KMS-11 (cell line): Measurements from ENCODE around the gene TMEM167A.

Experiments used
- H2AFZ ChIP-seq: fragments of 200-600 bp; sonication (generic); 2 replicates; pipeline ENCODE4 v1.6.1; 2016; ENCODE audit warnings: antibody characterized with exemption, mixed run types, low read depth
- H3K27ac ChIP-seq: fragments of 200-600 bp; sonication (generic); 2 replicates; pipeline ENCODE4 v1.6.1; 2016; ENCODE audit warnings: mild to moderate bottlenecking, mixed run types
- H3K27me3 ChIP-seq: fragments of 200-600 bp; sonication (generic); 2 replicates; pipeline ENCODE4 v1.6.1; 2017; ENCODE audit warnings: mild to moderate bottlenecking, low read depth, mixed run types, moderate library complexity; ENCODE audit not compliant: insufficient read depth
- H3K36me3 ChIP-seq: fragments of 200-600 bp; sonication (generic); 2 replicates; pipeline ENCODE4 v1.6.1; 2017; ENCODE audit warnings: mild to moderate bottlenecking, mixed run types; ENCODE audit not compliant: insufficient read depth
- H3K4me1 ChIP-seq: fragments of 200-600 bp; sonication (generic); 2 replicates; pipeline ENCODE4 v1.6.1; 2016; ENCODE audit warnings: mild to moderate bottlenecking, low read depth, mixed run types; ENCODE audit not compliant: poor library complexity, severe bottlenecking
- H3K4me2 ChIP-seq: fragments of 200-600 bp; sonication (generic); 2 replicates; pipeline ENCODE4 v1.7.0; 2016; ENCODE audit warnings: mild to moderate bottlenecking, mixed run types
- H3K4me3 ChIP-seq: fragments of 200-600 bp; sonication (generic); IDR thresholded peaks from 2 replicates; pipeline ENCODE4 v1.6.1; 2017; ENCODE audit warnings: low read depth, low read length, mixed read lengths; ENCODE audit not compliant: insufficient read depth
- H3K79me2 ChIP-seq: fragments of 200-600 bp; sonication (generic); 2 replicates; pipeline ENCODE4 v1.6.1; 2016; ENCODE audit warnings: low read depth, mixed run types; ENCODE audit not compliant: insufficient read depth
- H3K9ac ChIP-seq: fragments of 200-600 bp; sonication (generic); 2 replicates; pipeline ENCODE4 v1.6.1; 2016; ENCODE audit warnings: mild to moderate bottlenecking, mixed run types
- H4K20me1 ChIP-seq: fragments of 200-600 bp; sonication (generic); 2 replicates; pipeline ENCODE4 v1.6.1; 2016; ENCODE audit warnings: mild to moderate bottlenecking, mixed run types; ENCODE audit not compliant: insufficient read depth
- TF ChIP-seq, protein P1 (sequence below): fragments of 200-600 bp; sonication (generic); conservative IDR thresholded peaks from 2 replicates; pipeline ENCODE4 v1.6.1; 2017; ENCODE audit warnings: low read depth, mild to moderate bottlenecking, antibody characterized with exemption, low read length, moderate library complexity, mixed read lengths

The TMEM167A gene

DNA sequence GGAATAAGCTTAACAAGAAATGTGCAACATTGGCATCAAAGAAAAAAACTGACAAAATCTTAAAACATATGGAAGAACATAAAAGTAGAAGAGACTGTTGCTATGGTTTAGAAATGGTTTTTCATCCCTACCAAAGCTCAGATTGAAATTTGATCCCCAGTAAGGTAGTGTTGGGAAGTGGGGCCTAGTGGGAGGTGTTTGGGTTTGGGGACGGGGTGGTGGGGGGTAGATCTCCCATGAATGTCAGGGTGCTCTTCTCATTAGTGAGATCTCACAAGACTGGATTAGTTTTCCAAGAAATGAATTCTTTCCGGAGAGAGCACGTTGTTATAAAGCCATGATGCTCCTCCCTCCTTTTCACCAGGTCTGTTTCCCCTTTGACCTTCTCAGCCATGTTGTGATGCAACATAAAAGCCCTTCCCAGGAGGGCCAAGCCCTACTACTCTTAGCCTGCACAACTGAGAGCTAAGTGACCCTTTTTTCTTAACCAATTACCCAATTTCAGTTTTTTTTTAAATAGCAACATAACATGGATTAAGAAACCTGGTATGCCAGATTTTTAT is 10.6 kb downstream of the TMEM167A start:
- no peak overlapping the region for H3K27ac ChIP-seq
- peaks cover 9% of the 10 kb centered on the region; the same call in 1 of the 2 replicates for H4K20me1 ChIP-seq
- H3K27me3 ChIP-seq = no peaks in the 10 kb centered on the region
- H3K4me2 ChIP-seq = no peak overlapping the region
- H3K4me3 ChIP-seq = no peak overlapping the region
- no peak overlapping the region for H3K9ac ChIP-seq
- peaks cover 5% of the 10 kb centered on the region; the same call in 1 of the 2 replicates for H3K36me3 ChIP-seq
- peaks cover 36% of the 10 kb centered on the region for H3K4me1 ChIP-seq
- TF ChIP-seq, protein P1, sequence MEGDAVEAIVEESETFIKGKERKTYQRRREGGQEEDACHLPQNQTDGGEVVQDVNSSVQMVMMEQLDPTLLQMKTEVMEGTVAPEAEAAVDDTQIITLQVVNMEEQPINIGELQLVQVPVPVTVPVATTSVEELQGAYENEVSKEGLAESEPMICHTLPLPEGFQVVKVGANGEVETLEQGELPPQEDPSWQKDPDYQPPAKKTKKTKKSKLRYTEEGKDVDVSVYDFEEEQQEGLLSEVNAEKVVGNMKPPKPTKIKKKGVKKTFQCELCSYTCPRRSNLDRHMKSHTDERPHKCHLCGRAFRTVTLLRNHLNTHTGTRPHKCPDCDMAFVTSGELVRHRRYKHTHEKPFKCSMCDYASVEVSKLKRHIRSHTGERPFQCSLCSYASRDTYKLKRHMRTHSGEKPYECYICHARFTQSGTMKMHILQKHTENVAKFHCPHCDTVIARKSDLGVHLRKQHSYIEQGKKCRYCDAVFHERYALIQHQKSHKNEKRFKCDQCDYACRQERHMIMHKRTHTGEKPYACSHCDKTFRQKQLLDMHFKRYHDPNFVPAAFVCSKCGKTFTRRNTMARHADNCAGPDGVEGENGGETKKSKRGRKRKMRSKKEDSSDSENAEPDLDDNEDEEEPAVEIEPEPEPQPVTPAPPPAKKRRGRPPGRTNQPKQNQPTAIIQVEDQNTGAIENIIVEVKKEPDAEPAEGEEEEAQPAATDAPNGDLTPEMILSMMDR = no peak
- H3K79me2 ChIP-seq = peaks cover 97% of the 10 kb centered on the region
- no peak overlapping the region for H2AFZ ChIP-seq

DNA sequence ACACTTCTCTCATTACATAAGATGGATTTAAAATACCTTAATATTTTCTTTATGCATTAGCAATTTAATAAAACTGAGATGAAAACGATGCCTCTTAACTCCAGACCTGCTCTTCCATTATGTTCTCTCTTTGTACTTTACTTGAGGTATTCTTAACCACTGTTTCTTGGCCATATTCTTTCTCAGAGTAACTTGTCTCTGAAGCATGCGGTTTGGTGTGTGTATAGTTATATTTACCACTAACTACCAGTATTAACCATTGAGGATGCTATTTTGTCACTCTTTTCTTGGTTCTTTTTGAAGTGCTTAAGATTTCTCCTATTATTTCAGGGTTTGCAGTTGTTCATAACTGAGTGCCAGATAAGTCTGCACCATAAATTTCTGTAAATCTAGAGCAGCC is 17.9 kb downstream of the TMEM167A start:
- Histone ChIP-seq H4K20me1 (no peaks in the 10 kb centered on the region; the same call in 1 of the 2 replicates), H3K4me3 (no peak overlapping the region), H3K36me3 (peaks cover 6% of the 10 kb centered on the region; the same call in 1 of the 2 replicates), H2AFZ (no peak overlapping the region), H3K79me2 (peaks cover 30% of the 10 kb centered on the region), H3K27me3 (no peaks in the 10 kb centered on the region), H3K9ac (no peak overlapping the region), H3K4me2 (no peak overlapping the region), H3K27ac (no peak overlapping the region), H3K4me1 (peaks cover 32% of the 10 kb centered on the region)
- TF ChIP-seq, protein P1 = no peak

DNA sequence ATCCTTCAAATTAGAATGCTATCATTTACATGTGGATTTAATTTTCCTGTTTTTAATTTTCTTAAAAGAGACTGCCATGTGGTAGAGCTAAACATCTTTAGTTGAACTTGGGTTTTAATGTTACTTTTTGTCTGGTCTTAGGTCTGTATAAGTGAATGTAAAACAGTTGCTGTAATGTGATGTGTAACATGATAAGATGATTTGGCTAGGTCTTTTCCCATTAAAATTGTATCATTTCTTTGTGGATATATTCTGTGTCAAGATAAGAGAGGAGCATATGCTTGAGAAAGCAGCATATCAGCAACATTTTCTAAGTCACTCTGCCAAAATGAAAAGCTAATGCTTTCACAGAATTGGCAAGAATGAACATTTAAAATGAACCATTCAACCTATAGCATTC is 18.5 kb downstream of the TMEM167A start:
- no peak overlapping the region for H3K4me2 ChIP-seq
- H3K4me1 ChIP-seq = peaks cover 32% of the 10 kb centered on the region
- peaks cover 2% of the 10 kb centered on the region; the same call in 1 of the 2 replicates for H3K36me3 ChIP-seq
- H3K27me3 ChIP-seq = no peaks in the 10 kb centered on the region
- H4K20me1 ChIP-seq = no peaks in the 10 kb centered on the region; the same call in 1 of the 2 replicates
- TF ChIP-seq, protein P1 = no peak
- no peak overlapping the region for H3K9ac ChIP-seq
- peaks cover 25% of the 10 kb centered on the region for H3K79me2 ChIP-seq
- no peak overlapping the region for H2AFZ ChIP-seq
- H3K27ac ChIP-seq = no peak overlapping the region
- H3K4me3 ChIP-seq = no peak overlapping the region

- Histone ChIP-seq H3K4me1 (peaks cover 18% of the 10 kb centered on the region), H3K79me2 (no peaks in the 10 kb centered on the region; the same call in 1 of the 2 replicates), H3K27ac (no peak overlapping the region), H3K4me3 (no peak overlapping the region), H2AFZ (no peak overlapping the region), H3K36me3 (no peaks in the 10 kb centered on the region; the same call in 1 of the 2 replicates), H3K9ac (no peak overlapping the region), H4K20me1 (no peaks in the 10 kb centered on the region), H3K27me3 (no peaks in the 10 kb centered on the region), H3K4me2 (no peak overlapping the region)
- TF ChIP-seq, protein P1 = no peak
These were observed 22.0 kb downstream of the TMEM167A start for GRCh38 chr5:83055166-83055565.
